ENCODE measurements around the gene TUBB2B. TPM values are rescaled to one million over a fixed set of nuclear protein-coding genes. Genes with fewer than 3 reads are reported as not detected.

The TUBB2B gene
- total and polyA plus RNA-seq, 4 donors = 0.22 to 4.6 (median 3.2) TPM

GRCh38 chr6:3222506-3223038, 4.9 kb downstream of the TUBB2B start:
- TF ChIP-seq SP1 (IDR thresholded peaks at IDR 0.05) = no peak
- TF ChIP-seq ATF3 (IDR thresholded peaks at IDR 0.05) = no peak
- no peak for TF ChIP-seq REST (IDR thresholded peaks at IDR 0.05)
- no peak for TF ChIP-seq CTCF (IDR thresholded peaks at IDR 0.05; ENCODE audit: low read depth, low read length, missing input control)
- TF ChIP-seq MAX (IDR thresholded peaks at IDR 0.05) = no peak
- TF ChIP-seq ZBTB33 (IDR thresholded peaks at IDR 0.05) = no peak
- TF ChIP-seq RAD21 (IDR thresholded peaks at IDR 0.05) = no peak
- no peak for TF ChIP-seq HNF4G (IDR thresholded peaks at IDR 0.05)
- TF ChIP-seq FOXA1 (IDR thresholded peaks at IDR 0.05) = no peak
- TF ChIP-seq RXRA (IDR thresholded peaks at IDR 0.05) = no peak
- no peak for TF ChIP-seq GABPA (IDR thresholded peaks at IDR 0.05 in 1 of 2, conservative IDR thresholded peaks at IDR 0.05 in 1 of 2)
- no peak for TF ChIP-seq HNF4A (conservative IDR thresholded peaks at IDR 0.05)
- TF ChIP-seq JUND (IDR thresholded peaks at IDR 0.05) = no peak
- no peak for TF ChIP-seq NR2F2 (IDR thresholded peaks at IDR 0.05)
- no peak for TF ChIP-seq FOXA2 (IDR thresholded peaks at IDR 0.05)
- no peak for TF ChIP-seq TAF1 (conservative IDR thresholded peaks at IDR 0.05)
- no peak overlapping the region for H3K9ac ChIP-seq (ENCODE audit: low read depth in 1 of 2, low read length in 2 of 2)
- H3K27ac ChIP-seq (ENCODE audit: low read depth in 1 of 2, low read length in 2 of 2) = no peak overlapping the region
- H3K9me3 ChIP-seq (ENCODE audit: control insufficient read depth in 4 of 4, low read length in 3 of 4) = no peaks in the 10 kb centered on the region
- DNase-seq (ENCODE audit: low spot score) = no peak
- no peak overlapping the region for H3K4me3 ChIP-seq (ENCODE audit: low read depth in 1 of 3, low read length in 3 of 3)
- WGBS = 85% methylated on average over 4 of the region's 4 CpGs
- peaks cover 8 to 12% (median 11%) of the 10 kb centered on the region in 4 donors for H3K4me1 ChIP-seq (ENCODE audit: control insufficient read depth in 4 of 4, insufficient read depth in 4 of 4, low read length in 3 of 4)
- H3K36me3 ChIP-seq (ENCODE audit: control insufficient read depth in 4 of 4, insufficient read depth in 3 of 4, low read depth in 1 of 4, low read length in 3 of 4) = peaks cover 0 to 2% (median 0%) of the 10 kb centered on the region in 4 donors
- H3K27me3 ChIP-seq (ENCODE audit: control insufficient read depth in 4 of 4, insufficient read depth in 4 of 4, low read length in 3 of 4) = peaks cover 0 to 6% (median 4%) of the 10 kb centered on the region in 4 donors
